K562 (cell line): ENCODE results near the gene MAN1A1. TPM values are rescaled to one million over a fixed set of nuclear protein-coding genes. Genes with fewer than 3 reads are reported as not detected.

Source experiments
- ATAC-seq: fragments of 200-7000 bp; cut with Tn5 transposase; 3 replicates; pipeline ENCODE4 v1.9.1; 2020; ENCODE audit warnings: moderate library complexity
- BruUV-seq: library from RNA; stranded (reverse); fragments of 400-500 nt; replicated peaks from 2 replicates; lab custom pipeline; 2021; lab: Mats Ljungman, UMichigan
- CTCF ChIA-PET: fragments of 300-600 bp; formaldehyde crosslinking; extraction: SDS; loops from one replicate; lab custom pipeline; 2021; ENCODE audit warnings: low intra/inter-chr PET ratio; lab: Yijun Ruan, JAX
- POLR2A ChIA-PET: fragments of 300-600, 350-650 bp; sonication (Branson Sonifier 250); formaldehyde crosslinking; extraction: SDS; loops from one replicate; lab custom pipeline; 2021; ENCODE audit warnings: antibody characterized with exemption, inconsistent platforms; lab: Yijun Ruan, JAX
- DNase-seq, 4 experiments: peaks; one replicate each; pipeline versions ENCODE4 v3.0.0 to v3.0.0-alpha.2; 2011 to 2018; ENCODE audit warnings: low spot score in 3 of 4, mixed read lengths in 3 of 4; ENCODE audit errors: extremely low read depth in 1 of 4
- FAIRE-seq: peaks from 2 replicates; lab custom pipeline; 2011; peaks lifted over from hg19 to GRCh38; lab: Jason Lieb, UNC
- H2AFZ ChIP-seq: 2 replicates; pipeline ENCODE4 v1.6.0; 2011; ENCODE audit warnings: low read depth, low read length, control low read depth, inconsistent platforms
- H3K27ac ChIP-seq: fragments of 200-600 bp; 3 replicates; pipeline ENCODE4 v1.8.0; 2011; ENCODE audit warnings: low read depth, mild to moderate bottlenecking, control low read depth, inconsistent platforms, low read length, moderate library complexity, mixed read lengths; ENCODE audit errors: extremely low read depth
- H3K27me3 ChIP-seq, 2 experiments: fragments of 300-600 bp in 1 of 2; 2 replicates in 1 of 2; 3 replicates in 1 of 2; pipeline versions ENCODE4 v1.6.0 to v1.8.0; 2011; ENCODE audit warnings: inconsistent platforms in 2 of 2, low read length in 2 of 2, mild to moderate bottlenecking in 1 of 2, mixed read lengths in 1 of 2, moderate library complexity in 1 of 2; ENCODE audit not compliant: control insufficient read depth in 2 of 2, insufficient read depth in 2 of 2
- H3K36me3 ChIP-seq: fragments of 300-600 bp; 3 replicates; pipeline ENCODE4 v1.8.0; 2011; ENCODE audit warnings: mild to moderate bottlenecking, low read length, inconsistent platforms; ENCODE audit not compliant: control insufficient read depth, insufficient read depth
- H3K4me1 ChIP-seq, 2 experiments: fragments of 200-600 bp in 1 of 2; replicated peaks in 1 of 2; 2 replicates in 1 of 2; 3 replicates in 1 of 2; pipeline versions ENCODE4 v1.5.1 to v1.8.0; 2011; ENCODE audit warnings: inconsistent platforms in 2 of 2, low read length in 2 of 2, mild to moderate bottlenecking in 1 of 2, mixed read lengths in 1 of 2, moderate library complexity in 1 of 2; ENCODE audit not compliant: control insufficient read depth in 2 of 2, insufficient read depth in 2 of 2
- H3K4me2 ChIP-seq: 2 replicates; pipeline ENCODE4 v1.6.1; 2011; ENCODE audit warnings: low read length, control low read depth, inconsistent platforms, mixed read lengths; ENCODE audit not compliant: insufficient read depth
- H3K4me3 ChIP-seq: fragments of 200-600 bp; sonication (generic), shearing (Covaris generic); 2 replicates; pipeline ENCODE4 v1.5.1; 2016; ENCODE audit warnings: control low read depth, inconsistent platforms
- H3K79me2 ChIP-seq: fragments of 200-600 bp; 3 replicates; pipeline ENCODE4 v1.8.0; 2011; ENCODE audit warnings: low read length, inconsistent platforms; ENCODE audit not compliant: control insufficient read depth, insufficient read depth
- H3K9ac ChIP-seq, 2 experiments: 2 replicates each; pipeline versions ENCODE4 v1.6.0 to v1.6.1; 2011; ENCODE audit warnings: low read depth in 2 of 2, low read length in 2 of 2, control low read depth in 1 of 2, inconsistent platforms in 1 of 2, mild to moderate bottlenecking in 1 of 2, mixed read lengths in 1 of 2; ENCODE audit not compliant: insufficient read depth in 1 of 2
- H3K9me1 ChIP-seq: one replicate; pipeline ENCODE4 v1.6.0; 2011; ENCODE audit warnings: inconsistent platforms, mild to moderate bottlenecking, low read length, moderate library complexity; ENCODE audit not compliant: control insufficient read depth, insufficient read depth
- H3K9me3 ChIP-seq: replicated peaks from 2 replicates; pipeline ENCODE4 v1.5.1; 2011; ENCODE audit warnings: low read depth, low read length, inconsistent platforms; ENCODE audit not compliant: control insufficient read depth, insufficient read depth
- H4K20me1 ChIP-seq: replicated peaks from 2 replicates; pipeline ENCODE4 v1.6.1; 2011; ENCODE audit warnings: low read length, inconsistent platforms, mixed read lengths; ENCODE audit not compliant: control insufficient read depth, insufficient read depth
- ATF7 ChIP-seq: fragments of 450-650 bp; IDR thresholded peaks from 2 replicates; pipeline ENCODE4 v1.7.1; 2014; ENCODE audit warnings: mild to moderate bottlenecking, moderate library complexity
- BRF2 ChIP-seq: IDR thresholded peaks from 3 replicates; pipeline ENCODE4 v1.6.1; 2011; ENCODE audit warnings: borderline replicate concordance, mild to moderate bottlenecking; ENCODE audit not compliant: insufficient read length, insufficient read depth
- FOXM1 ChIP-seq, 2 experiments: fragments of 450-650 bp in 1 of 2; sonication (generic) in 1 of 2; formaldehyde crosslinking in 1 of 2; IDR thresholded peaks; 2 replicates each; pipeline versions ENCODE4 v1.6.1 to v1.9.0; 2017 to 2022; ENCODE audit warnings: low read depth in 2 of 2, mild to moderate bottlenecking in 2 of 2, missing genetic modification reagents in 1 of 2, moderate library complexity in 1 of 2
- HDAC6 ChIP-seq: IDR thresholded peaks from 2 replicates; pipeline ENCODE4 v1.6.1; 2012; ENCODE audit warnings: low read depth, mild to moderate bottlenecking, control low read depth, inconsistent platforms, low read length, moderate library complexity
- HIVEP1 ChIP-seq: fragments of 250-450 bp; sonication (Bioruptor Pico); IDR thresholded peaks from 2 replicates; pipeline ENCODE4 v1.4.0; 2020; ENCODE audit warnings: mild to moderate bottlenecking
- MECOM ChIP-seq: fragments of 250-450 bp; sonication (Bioruptor Pico); IDR thresholded peaks from 2 replicates; pipeline ENCODE4 v1.8.0; 2022; ENCODE audit warnings: inconsistent platforms
- MTA1 ChIP-seq: fragments of 450-650 bp; IDR thresholded peaks from 2 replicates; pipeline ENCODE4 v1.6.1; 2017; ENCODE audit warnings: borderline replicate concordance
- NONO ChIP-seq, 2 experiments: fragments of 200-400 bp in 1 of 2; fragments of 450-650 bp in 1 of 2; formaldehyde crosslinking in 1 of 2; IDR thresholded peaks; 2 replicates each; pipeline ENCODE4 v1.6.1; 2017; ENCODE audit warnings: low read depth in 2 of 2, mild to moderate bottlenecking in 2 of 2, moderate library complexity in 2 of 2, low read length in 1 of 2
- POLR2AphosphoS5 ChIP-seq: IDR thresholded peaks from 2 replicates; pipeline ENCODE4 v1.6.1; 2011; ENCODE audit warnings: mild to moderate bottlenecking, low read depth, low read length, moderate library complexity; ENCODE audit not compliant: control insufficient read depth, insufficient read depth
- PTBP1 ChIP-seq: fragments of 200-400 bp; formaldehyde crosslinking; IDR thresholded peaks from 2 replicates; pipeline ENCODE4 v1.6.1; 2017; ENCODE audit warnings: low read depth, low read length
- RFX5 ChIP-seq: IDR thresholded peaks from 2 replicates; pipeline ENCODE4 v1.6.1; 2011; ENCODE audit warnings: low read depth, mild to moderate bottlenecking, improper control_type of control experiment, low read length
- SP2 ChIP-seq: IDR thresholded peaks from 2 replicates; pipeline ENCODE4 v1.6.1; 2011; ENCODE audit warnings: mild to moderate bottlenecking, low read depth, low read length, moderate library complexity; ENCODE audit not compliant: poor library complexity, severe bottlenecking; ENCODE audit errors: extremely low read depth
- TAF9B ChIP-seq: fragments of 450-650 bp; IDR thresholded peaks from 2 replicates; pipeline ENCODE4 v1.6.1; 2018; ENCODE audit warnings: mild to moderate bottlenecking; ENCODE audit not compliant: partially characterized antibody
- TCF3 ChIP-seq: sonication (generic); formaldehyde crosslinking; IDR thresholded peaks from 2 replicates; pipeline ENCODE4 v1.4.0; 2020; ENCODE audit warnings: mild to moderate bottlenecking, missing genetic modification reagents
- USF1 ChIP-seq: sonication (generic); formaldehyde crosslinking; IDR thresholded peaks from 2 replicates; pipeline ENCODE4 v1.9.0; 2022; ENCODE audit warnings: mild to moderate bottlenecking, missing genetic modification reagents
- ZNF121 ChIP-seq: sonication (generic); formaldehyde crosslinking; conservative IDR thresholded peaks from 2 replicates; pipeline ENCODE4 v1.8.0; 2022; ENCODE audit warnings: missing genetic modification reagents
- ZNF165 ChIP-seq: fragments of 250-450 bp; sonication (Bioruptor Pico); IDR thresholded peaks from 2 replicates; pipeline ENCODE4 v1.4.0; 2020; ENCODE audit warnings: borderline replicate concordance
- ZNF444 ChIP-seq: fragments of 250-450 bp; sonication (Bioruptor Pico); IDR thresholded peaks from 2 replicates; pipeline ENCODE4 v1.4.0; 2020; ENCODE audit warnings: mild to moderate bottlenecking, moderate library complexity
- WGBS: fragments of 100-300 bp; shearing (Covaris generic); methylation state at CpG from one replicate; pipeline ENCODE4 v1.1.6; 2016; ENCODE audit warnings: low coverage, mixed read lengths; ENCODE audit not compliant: insufficient coverage; ENCODE audit errors: missing lambda C conversion rate; 5-methylcytosine and 5-hydroxymethylcytosine counted together
- in situ Hi-C: fragments of 300-500 bp; cut with MboI; formaldehyde crosslinking; loops from 4 replicates; pipeline ENCODE4 v1.15.0; 2018; ENCODE audit warnings: inconsistent platforms, mixed read lengths
- intact Hi-C: fragments of 100-400 bp; cut with micrococcal nuclease; formaldehyde crosslinking; loops from 2 replicates; pipeline ENCODE4 v1.14.2; 2022
- polyA plus RNA-seq, 8 experiments: library from polyadenylated mRNA; depleted of rRNA in 4 of 8; stranded (reverse) in 5 of 8; unstranded in 3 of 8; fragments of >200 nt; fragmentation: Nextera tagmentation in 2 of 8; fragmentation: Illumina TruSeq in 1 of 8; extraction: Ambion mirVana in 2 of 8; extraction: Trizol in 1 of 8; gene quantifications; 2 replicates each; pipeline versions ENCODE4 v1.2.1 to v1.2.3, GENCODE V29; 2011 to 2014; ENCODE audit warnings: inconsistent platforms in 1 of 8, missing spikeins in 1 of 8
- total RNA-seq, 7 experiments: library from RNA; depleted of rRNA in 6 of 7; stranded (reverse); fragments of >200 nt in 6 of 7; fragmentation: Illumina TruSeq in 2 of 7; extraction: Trizol in 2 of 7; gene quantifications; 2 replicates each; pipeline versions ENCODE4 v1.2.1 to v1.2.3, GENCODE V29; 2011 to 2021; ENCODE audit warnings: low replicate concordance in 1 of 7

Gene MAN1A1
- total and polyA plus RNA-seq, 9 of the 15 experiments (the other 6 are each of a cell fraction or from before 2014, with no cell fraction given), result 24.5 to 78.4 (median 59.7) TPM

GRCh38 chr6:119224095-119224701 is 125.4 kb downstream of the MAN1A1 start:
- Histone ChIP-seq H4K20me1 (no peaks in the 10 kb centered on the region), H3K79me2 (peaks cover 89% of the 10 kb centered on the region)

More at GRCh38 chr6:119224095-119224701, 125.4 kb downstream of the MAN1A1 start:
- no peak overlapping the region for H3K27ac ChIP-seq
- intact Hi-C loops, result no loop called here
- H3K4me2 ChIP-seq, result no peak overlapping the region
- no peak overlapping the region for H3K4me3 ChIP-seq
- DNase-seq, result no peak
- H3K9me3 ChIP-seq, result no peaks in the 10 kb centered on the region
- peaks cover 0 to 4% of the 10 kb centered on the region in 2 experiments; a peak in 4 of 5 replicates for H3K4me1 ChIP-seq
- no peaks in the 10 kb centered on the region for H3K27me3 ChIP-seq
- in situ Hi-C loops, result no loop called here
- WGBS, result 86% methylated on average over 4 of the region's 4 CpGs
- POLR2A ChIA-PET, result interaction anchor here (0.8 to 1.8 kb wide), 4 partner anchors 8 to 18 kb away, joined by 3 to 7 read pairs (median 3); no protein-coding TSS in a partner anchor
- ATAC-seq, result peak; percentile 9
- CTCF ChIA-PET, result no interaction called here
- BruUV-seq, result no TSS peak
- no peak overlapping the region for H2AFZ ChIP-seq
- H3K9ac ChIP-seq, result no peak overlapping the region
- TF ChIP-seq FOXM1 (IDR thresholded peaks at IDR 0.05; ENCODE audit: low read depth) (no peak), FOXM1 (CRISPR knock-in tag; IDR thresholded peaks at IDR 0.05; ENCODE audit: low read depth) (no peak), HDAC6 (no peak), RFX5 (no peak), MTA1 (no peak), ZNF444 (CRISPR knock-in tag) (no peak), BRF2 (no peak), USF1 (no peak), TCF3 (CRISPR knock-in tag) (no peak), ZNF165 (CRISPR knock-in tag) (no peak), NONO (IDR thresholded peaks at IDR 0.05; ENCODE audit: low read depth in 2 of 2, low read length in 1 of 2) (no peak), ATF7 (no peak), TAF9B (no peak), HIVEP1 (CRISPR knock-in tag) (no peak), POLR2AphosphoS5 (no peak), ZNF121 (CRISPR knock-in tag) (no peak), MECOM (CRISPR knock-in tag) (no peak), SP2 (no peak), PTBP1 (no peak)
- H3K9me1 ChIP-seq, result no peaks in the 10 kb centered on the region
- FAIRE-seq, result no peak
- H3K36me3 ChIP-seq, result peaks cover 34% of the 10 kb centered on the region; the same call in 2 of the 3 replicates
